NCI-H526 treated with DMSO at 0.1 percent for 48 hours (cell line): ENCODE results near the gene ANKH.

ENCODE experiments used
- DNase-seq: peaks from one replicate; lab custom pipeline; 2025; lab: John Stamatoyannopoulos, UW

ANKH gene

DNA sequence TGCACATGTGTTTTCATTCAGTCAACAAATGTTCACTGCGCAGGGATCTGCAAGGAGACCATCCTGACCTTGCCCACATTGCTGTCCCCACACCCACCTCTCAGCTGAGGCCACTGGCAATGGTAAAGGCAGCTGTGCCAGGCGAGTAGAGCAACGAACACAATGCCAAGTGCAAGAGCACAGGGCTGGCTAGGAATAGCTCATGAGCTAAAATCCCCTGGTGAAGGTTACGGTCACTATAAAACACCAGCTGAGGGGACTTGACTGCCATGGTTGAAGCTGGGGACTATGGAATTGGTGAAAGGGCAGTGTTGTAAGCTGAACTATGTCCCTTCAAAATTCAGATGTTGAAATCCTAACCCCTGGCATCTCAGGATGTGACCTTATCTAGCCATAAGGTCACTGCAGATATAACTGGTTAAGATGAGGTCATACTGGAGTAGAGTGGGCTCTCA lies 111.0 kb downstream of the ANKH start:
- no peak for DNase-seq

DNA sequence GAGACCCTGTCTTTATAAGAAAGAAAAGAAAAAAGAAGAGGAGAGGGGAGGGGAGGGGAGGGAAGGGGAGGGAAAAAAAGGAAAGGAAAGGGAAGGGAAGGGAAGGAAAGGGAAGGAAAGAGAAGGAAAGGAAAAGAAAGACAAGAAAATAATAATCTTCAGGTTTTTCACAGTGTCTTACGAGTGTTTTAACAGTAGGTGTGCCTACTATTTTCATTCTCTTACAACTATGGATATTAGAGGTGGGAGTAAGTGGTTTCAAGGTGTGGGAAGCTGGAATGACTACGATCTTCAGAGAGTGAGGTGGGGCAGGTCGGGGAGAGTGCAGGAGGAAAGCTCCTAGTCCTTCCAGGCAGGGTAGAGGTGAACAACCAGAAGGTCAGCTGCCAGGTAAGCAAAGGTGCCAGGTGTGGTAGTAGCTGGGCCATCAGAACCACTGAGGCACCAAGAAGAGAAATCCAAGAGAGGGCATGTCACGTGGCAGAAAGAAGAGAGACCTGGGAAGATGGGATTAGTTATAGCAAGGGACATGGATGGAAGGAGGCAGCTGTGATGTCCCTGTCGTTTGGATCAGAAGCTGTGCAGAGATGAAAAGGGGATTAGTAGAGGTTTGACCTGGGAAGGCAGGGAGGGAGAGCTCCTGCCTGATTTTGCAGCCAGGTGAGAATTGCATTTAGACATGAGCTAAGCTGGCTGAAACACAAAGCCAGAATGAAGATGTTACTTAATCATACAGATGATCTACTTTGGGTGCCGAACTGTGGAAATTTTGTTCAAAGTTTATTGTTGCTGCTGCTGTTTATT lies 111.6 kb downstream of the ANKH start:
- DNase-seq, result no peak

DNA sequence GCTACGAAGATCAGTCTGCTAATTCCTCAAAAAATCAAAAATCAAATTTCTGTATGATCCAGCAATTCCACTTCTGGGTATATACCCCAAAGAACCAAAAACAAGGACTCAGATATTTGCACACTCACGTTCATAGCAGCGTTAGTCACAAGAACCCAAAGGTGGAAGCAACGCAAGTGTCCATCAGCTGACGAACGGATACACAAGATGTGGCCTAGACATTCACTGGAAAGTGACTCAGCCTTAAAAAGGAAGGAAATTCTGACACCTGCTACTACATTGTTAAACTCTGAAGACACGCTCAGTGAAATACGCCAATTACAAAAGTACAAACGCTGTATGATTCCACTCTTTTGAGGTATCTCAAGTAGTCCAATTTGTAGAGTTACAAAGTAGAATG lies 113.7 kb downstream of the ANKH start:
- no peak for DNase-seq

DNA sequence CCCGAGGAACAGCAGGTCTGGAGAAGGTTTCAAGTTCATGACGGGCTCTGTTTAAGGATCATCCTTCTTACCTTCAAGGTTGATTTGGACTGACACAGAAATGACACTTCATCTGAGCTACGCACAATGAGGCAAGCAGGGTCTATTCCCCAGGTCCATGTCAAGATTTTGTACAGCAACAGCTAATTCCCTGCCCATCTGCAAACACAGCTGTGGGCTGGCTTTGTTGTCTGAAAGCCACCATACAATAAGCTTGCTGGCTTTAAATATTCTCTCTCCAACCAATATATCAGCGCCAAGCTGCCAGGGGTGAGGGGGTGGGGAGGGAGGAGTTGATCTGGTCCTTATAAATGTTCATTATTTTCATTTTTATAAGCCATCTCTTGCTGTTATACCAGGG lies 115.1 kb downstream of the ANKH start:
- DNase-seq, result no peak

- no peak for DNase-seq
Observed at GRCh38 chr5:14753947-14754346, 117.6 kb downstream of the ANKH start.

DNA sequence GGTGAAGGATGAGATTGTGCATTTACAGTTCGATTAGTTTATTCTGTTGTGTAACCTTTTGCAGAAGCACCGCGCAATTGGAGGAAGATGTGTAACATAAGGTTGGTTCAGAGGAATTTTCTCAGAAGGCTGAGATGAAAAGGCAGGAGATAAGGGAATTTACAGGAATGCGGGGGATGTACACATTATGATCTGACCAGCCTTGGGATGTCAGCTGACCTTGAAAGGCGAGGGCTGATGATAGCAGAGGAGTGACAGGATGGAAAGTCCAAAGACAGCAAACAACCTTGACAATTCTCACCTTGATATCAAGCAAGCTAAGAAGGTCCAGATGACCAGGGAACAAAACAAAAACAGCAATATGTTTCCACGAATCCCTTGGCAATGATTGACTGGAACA lies 118.3 kb downstream of the ANKH start:
- DNase-seq, result no peak

GRCh38 chr5:14752497-14753071 lies 119.0 kb downstream of the ANKH start:
- DNase-seq, result no peak

DNA sequence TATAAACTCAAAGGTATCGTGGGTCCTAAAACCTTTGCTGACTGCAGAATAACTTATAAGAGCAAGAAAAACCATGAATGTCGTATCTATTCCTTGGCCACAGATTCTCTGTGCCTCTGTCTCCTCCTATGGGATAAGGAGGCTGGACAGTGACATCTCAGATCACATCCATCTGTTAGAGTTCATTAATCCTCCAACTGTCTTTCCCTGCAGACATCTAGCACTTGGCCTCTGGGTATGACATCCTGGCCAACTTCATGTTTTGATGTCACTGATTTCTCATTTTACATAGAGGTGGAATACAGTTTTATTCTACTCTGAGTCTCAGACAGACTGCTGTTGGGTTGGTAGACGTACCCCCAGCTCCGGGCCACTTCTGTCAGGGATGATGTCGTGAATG lies 120.9 kb downstream of the ANKH start:
- no peak for DNase-seq

- no peak for DNase-seq
Observed at GRCh38 chr5:14749579-14750101, 121.9 kb downstream of the ANKH start.

DNA sequence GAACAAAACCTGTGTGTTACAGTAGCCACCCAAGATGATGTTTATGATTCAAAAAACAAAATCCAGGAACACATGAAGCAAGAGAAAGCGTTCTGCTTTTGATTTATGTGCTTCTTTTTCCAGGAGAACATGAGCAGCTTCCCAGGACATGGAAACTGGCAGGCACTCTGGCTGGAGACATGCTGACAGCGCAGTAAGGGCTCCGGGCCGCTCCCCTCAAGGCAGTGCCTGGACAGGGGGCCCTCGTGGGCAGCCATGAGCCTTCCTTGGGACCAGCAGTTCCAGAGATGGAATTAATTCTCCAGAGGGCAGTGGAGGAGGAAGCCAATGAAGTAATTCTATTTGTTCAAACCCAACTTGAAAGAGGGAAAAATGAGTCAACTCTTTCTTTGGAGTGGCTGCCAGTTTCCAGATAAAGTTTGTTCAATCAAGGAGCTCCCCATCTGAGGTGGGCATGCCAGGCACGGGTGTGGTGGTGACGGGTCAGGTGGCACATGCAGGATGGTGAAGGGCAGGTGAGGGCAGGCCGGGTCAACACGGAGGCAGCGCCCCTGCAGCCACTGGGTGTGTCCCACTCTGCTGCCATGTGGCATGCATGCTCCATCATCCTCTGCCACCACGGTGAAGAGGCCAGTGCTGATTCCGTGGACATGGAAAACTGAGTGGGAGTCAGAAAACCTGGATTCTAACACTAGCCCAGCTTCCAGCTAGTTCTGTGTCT lies 123.2 kb downstream of the ANKH start:
- DNase-seq, result no peak

DNA sequence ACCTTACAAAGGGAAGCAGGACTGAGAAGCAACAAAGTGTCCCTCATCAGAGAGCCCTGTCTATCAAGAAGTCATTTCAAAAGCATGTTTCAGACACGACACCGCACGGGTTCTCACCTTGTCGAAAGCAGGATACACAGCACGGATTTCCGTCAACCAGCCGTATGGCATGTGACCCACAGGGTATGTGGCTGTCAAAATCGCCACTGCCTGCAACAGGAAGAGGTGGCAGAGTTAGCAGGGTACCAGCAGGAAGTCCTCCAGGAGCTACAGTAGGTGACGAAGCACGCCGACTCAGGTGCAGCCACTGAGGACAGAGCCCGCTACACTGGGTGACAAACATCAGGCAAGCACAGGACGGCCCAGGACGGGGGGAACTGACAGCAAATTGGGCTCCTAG lies 125.8 kb downstream of the ANKH start:
- no peak for DNase-seq

- no peak for DNase-seq
Observed at GRCh38 chr5:14745188-14745563, 126.4 kb downstream of the ANKH start.

DNA sequence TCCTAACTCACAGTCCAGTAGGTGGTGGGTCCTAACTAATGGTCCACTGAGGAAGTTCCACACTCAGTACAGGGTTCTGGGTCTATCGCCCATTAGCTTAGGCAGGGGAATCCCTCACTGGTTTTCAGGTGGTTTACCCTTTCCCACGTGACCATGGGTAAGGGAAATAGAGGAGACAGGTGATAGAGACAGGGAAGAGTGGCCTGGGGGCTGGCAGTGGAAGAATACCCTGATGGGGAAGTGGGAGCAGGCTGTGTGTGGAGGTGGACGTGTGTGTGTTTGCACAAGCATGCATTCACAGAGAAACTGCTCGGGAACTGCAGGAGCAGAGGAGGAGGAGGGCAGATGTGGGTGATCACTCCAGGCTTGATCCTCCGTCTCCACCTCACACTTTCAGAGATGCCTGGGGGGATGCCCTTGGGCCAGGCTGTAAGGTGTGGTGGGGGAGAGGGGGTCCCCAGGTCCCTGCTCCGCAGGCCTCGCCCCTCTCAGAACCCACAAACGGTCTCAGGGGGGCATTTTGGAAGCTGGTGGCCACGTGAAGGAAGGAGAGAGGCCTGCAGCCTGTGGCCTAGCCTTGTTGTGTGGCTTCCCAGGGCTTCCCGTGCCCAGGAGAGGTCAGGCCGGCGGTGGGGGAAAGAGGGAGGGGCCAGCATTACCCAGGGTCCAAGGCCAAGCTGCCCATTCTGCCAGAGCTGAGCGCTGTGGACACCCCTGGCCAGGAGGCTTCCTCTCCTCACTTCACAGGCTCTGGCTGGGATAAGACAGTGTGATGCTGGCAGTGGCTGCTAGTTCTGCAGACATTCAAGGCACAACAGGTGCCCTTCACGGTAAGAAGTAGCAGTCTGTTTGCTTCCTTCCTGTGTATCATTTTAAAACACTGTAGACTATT lies 127.0 kb downstream of the ANKH start:
- DNase-seq, result no peak

GRCh38 chr5:14743601-14744295 lies 127.8 kb downstream of the ANKH start:
- no peak for DNase-seq

DNA sequence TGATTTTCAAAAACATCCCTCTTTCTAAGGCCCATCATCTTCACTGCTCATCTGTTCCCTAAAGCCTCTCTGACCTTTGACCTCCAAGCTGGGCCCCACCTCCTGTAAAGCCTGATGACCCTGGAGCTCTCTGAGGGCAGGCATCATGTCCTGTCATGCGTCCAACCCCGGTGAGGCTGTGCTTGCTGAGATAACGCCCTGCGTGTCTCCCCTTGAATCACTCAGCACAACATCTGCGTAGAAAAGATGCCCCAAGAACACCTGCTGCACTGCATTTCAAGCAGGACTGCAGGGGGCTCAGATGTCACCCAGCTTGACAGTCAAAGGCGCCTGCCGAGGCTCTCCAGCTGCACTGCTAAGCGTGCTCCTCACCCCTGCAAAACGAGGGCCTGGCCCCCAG lies 129.1 kb downstream of the ANKH start:
- DNase-seq, result no peak

- DNase-seq, result no peak
Observed at GRCh38 chr5:14741801-14742440, 129.7 kb downstream of the ANKH start.

GRCh38 chr5:14741131-14741530 lies 130.4 kb downstream of the ANKH start:
- DNase-seq, result no peak

GRCh38 chr5:14739981-14740380 lies 131.6 kb downstream of the ANKH start:
- no peak for DNase-seq

DNA sequence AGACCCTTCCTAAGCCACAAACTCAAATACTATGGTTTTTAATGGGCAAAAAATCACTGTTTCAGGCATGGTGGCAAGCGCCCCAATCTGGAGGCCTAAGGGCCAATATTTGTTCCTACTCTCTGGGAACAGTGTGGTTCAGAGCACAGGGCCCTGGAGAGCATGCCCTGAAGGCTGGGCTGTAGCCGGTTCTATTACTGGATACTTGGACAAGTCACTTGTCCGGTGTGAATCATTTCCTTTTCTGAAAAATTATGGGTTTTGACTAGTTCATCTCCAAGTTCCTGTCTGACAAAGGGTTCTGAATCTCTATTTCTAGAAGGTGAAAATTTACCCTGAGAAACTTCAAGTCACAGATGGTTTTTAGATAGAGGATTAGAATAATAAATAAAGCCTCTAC lies 132.0 kb downstream of the ANKH start:
- no peak for DNase-seq

GRCh38 chr5:14738050-14738449 lies 133.5 kb downstream of the ANKH start:
- DNase-seq, result no peak

- no peak for DNase-seq
Observed at GRCh38 chr5:14737291-14737690, 134.3 kb downstream of the ANKH start.
